Adrenal gland (tissue), 5 donors: ENCODE data around the gene FLVCR1.

Source experiments
- CTCF ChIP-seq, 6 experiments: fragments of 450-650 bp in 4 of 6; fragments of 200-600 bp in 2 of 6; sonication (generic) in 1 of 6; IDR thresholded peaks; 1 replicate in 5 of 6; 2 replicates in 1 of 6; pipeline versions ENCODE4 v1.5.1 to v1.8.0; 2016 to 2021; ENCODE audit warnings: antibody characterized with exemption in 6 of 6, mild to moderate bottlenecking in 2 of 6, moderate library complexity in 1 of 6
- POLR2A ChIP-seq, 2 donors: fragments of 450-650 bp; IDR thresholded peaks; one replicate each; pipeline ENCODE4 v1.6.1; 2017; ENCODE audit warnings: antibody characterized with exemption in 2 of 2, mild to moderate bottlenecking in 2 of 2, moderate library complexity in 1 of 2
- donor health status: DM: no; HTN: no; CAD: no.

GRCh38 chr1:212938846-212939245 lies 80.8 kb downstream of the FLVCR1 start:
- TF ChIP-seq CTCF (IDR thresholded peaks at IDR 0.05): no peak
- TF ChIP-seq POLR2A (IDR thresholded peaks at IDR 0.05): no peak
